Mesothelial cell of epicardium (in vitro differentiated cells): ENCODE measurements around the gene LMBR1. TPM values are rescaled to one million over a fixed set of nuclear protein-coding genes. Genes with fewer than 3 reads are reported as not detected.

Source experiments
- DNase-seq, 2 experiments: peaks; one replicate each; pipeline ENCODE4 v3.0.0; 2021; ENCODE audit warnings: low spot score in 2 of 2; ENCODE audit not compliant: unreplicated experiment in 2 of 2
- H3K27ac Mint-ChIP-seq: 2 replicates; pipeline ENCODE4 v1.8.0; 2021; ENCODE audit warnings: mixed read lengths
- H3K27me3 Mint-ChIP-seq: 2 replicates; pipeline ENCODE4 v1.8.0; 2021; ENCODE audit warnings: low read depth, mixed read lengths
- H3K36me3 Mint-ChIP-seq: 2 replicates; pipeline ENCODE4 v1.8.0; 2021; ENCODE audit warnings: mixed read lengths
- H3K4me1 Mint-ChIP-seq: 2 replicates; pipeline ENCODE4 v1.8.0; 2021; ENCODE audit warnings: mixed read lengths
- H3K4me3 Mint-ChIP-seq: 2 replicates; pipeline ENCODE4 v1.8.0; 2021; ENCODE audit warnings: mild to moderate bottlenecking, moderate library complexity, mixed read lengths
- H3K9me3 Mint-ChIP-seq: 2 replicates; pipeline ENCODE4 v1.8.0; 2021; ENCODE audit warnings: mixed read lengths
- total RNA-seq: library from RNA; stranded (reverse); gene quantifications from 3 replicates; pipeline ENCODE4 v1.2.1, GENCODE V29; 2021
- TF ChIP-seq, protein P1 (sequence below): fragments of 200-600 bp; sonication (generic); IDR thresholded peaks from one replicate; pipeline ENCODE4 v1.5.0; 2021; ENCODE audit warnings: antibody characterized with exemption; ENCODE audit not compliant: unreplicated experiment

Gene LMBR1
- total RNA-seq, 1 donor from 2014 or later: 69.3 TPM

DNA sequence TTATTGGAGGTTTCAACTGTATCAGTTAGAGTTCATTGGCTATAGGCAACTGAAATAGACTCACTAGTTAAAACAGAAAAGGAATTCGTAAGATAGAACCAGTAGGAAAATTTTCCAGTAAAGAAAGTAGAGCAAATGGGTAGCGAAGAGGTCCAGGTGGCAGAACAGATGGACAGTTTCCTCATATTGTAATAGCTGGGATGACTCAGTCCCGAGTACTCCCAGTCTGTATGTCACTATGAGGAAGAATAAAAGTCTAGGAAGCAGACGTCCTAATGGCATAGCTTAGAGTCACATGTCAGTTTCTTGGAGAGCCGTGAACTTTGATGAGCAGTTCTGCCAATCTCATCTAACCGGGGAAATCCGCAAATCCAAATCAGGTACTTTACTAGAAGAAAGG lies 157.1 kb downstream of the LMBR1 start:
- H3K4me3 Mint-ChIP-seq: no peak overlapping the region
- H3K9me3 Mint-ChIP-seq: peaks cover 60% of the 10 kb centered on the region
- H3K27me3 Mint-ChIP-seq: no peaks in the 10 kb centered on the region
- H3K27ac Mint-ChIP-seq: no peak overlapping the region
- no peak for DNase-seq
- TF ChIP-seq, protein P1, sequence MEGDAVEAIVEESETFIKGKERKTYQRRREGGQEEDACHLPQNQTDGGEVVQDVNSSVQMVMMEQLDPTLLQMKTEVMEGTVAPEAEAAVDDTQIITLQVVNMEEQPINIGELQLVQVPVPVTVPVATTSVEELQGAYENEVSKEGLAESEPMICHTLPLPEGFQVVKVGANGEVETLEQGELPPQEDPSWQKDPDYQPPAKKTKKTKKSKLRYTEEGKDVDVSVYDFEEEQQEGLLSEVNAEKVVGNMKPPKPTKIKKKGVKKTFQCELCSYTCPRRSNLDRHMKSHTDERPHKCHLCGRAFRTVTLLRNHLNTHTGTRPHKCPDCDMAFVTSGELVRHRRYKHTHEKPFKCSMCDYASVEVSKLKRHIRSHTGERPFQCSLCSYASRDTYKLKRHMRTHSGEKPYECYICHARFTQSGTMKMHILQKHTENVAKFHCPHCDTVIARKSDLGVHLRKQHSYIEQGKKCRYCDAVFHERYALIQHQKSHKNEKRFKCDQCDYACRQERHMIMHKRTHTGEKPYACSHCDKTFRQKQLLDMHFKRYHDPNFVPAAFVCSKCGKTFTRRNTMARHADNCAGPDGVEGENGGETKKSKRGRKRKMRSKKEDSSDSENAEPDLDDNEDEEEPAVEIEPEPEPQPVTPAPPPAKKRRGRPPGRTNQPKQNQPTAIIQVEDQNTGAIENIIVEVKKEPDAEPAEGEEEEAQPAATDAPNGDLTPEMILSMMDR: no peak
- peaks cover 67% of the 10 kb centered on the region for H3K36me3 Mint-ChIP-seq
- H3K4me1 Mint-ChIP-seq: no peaks in the 10 kb centered on the region

DNA sequence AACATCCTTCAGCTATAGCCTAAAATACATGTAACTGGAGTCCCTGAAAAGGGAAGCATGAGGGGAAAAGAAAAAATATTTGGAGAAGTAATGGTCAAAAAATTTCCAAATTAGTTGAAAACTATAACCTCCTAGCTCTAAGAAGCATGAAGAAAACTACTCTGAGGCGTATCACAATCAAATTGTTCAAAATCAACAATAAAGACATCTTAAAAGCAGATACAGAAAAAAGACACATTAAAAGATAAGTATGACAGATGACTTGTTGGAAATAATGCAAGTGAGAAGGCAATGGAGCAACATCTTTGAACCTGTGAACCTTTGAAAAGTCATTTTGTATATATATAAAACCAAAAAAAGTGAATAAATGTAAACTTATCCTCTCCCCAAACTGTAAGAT lies 159.3 kb downstream of the LMBR1 start:
- Mint-ChIP-seq H3K4me3 (no peak overlapping the region), H3K36me3 (peaks cover 69% of the 10 kb centered on the region), H3K27me3 (no peaks in the 10 kb centered on the region), H3K4me1 (no peaks in the 10 kb centered on the region), H3K9me3 (peaks cover 53% of the 10 kb centered on the region), H3K27ac (no peak overlapping the region)
- no peak for DNase-seq
- TF ChIP-seq, protein P1: no peak

DNA sequence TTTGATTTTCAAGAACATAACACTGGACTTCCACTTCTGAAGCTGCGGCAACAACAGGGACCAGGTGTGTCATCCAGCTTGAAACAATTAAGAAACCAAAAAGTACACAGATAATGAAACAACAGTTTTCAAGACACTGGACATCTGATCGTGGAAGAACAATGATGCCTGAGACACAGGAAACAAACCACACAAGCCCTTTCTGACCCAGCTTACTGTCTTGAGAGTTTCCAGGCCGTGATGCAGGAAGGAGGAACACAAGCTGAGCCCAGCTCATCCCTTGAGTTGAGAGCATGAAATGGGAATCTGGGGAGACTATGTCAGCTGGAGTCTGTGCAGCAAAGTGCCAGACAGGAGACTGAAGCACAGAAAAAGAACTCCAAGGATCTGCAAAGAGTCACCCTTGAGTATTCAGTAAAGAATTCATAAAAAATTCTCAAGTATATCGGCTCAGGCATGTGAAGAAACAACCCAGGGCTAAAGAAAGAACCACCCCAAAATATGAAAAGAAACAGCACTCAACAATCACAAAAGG lies 160.8 kb downstream of the LMBR1 start:
- H3K27ac Mint-ChIP-seq: no peak overlapping the region
- no peaks in the 10 kb centered on the region for H3K27me3 Mint-ChIP-seq
- no peak for DNase-seq
- TF ChIP-seq, protein P1: no peak
- peaks cover 48% of the 10 kb centered on the region for H3K9me3 Mint-ChIP-seq
- peaks cover 61% of the 10 kb centered on the region for H3K36me3 Mint-ChIP-seq
- H3K4me1 Mint-ChIP-seq: no peaks in the 10 kb centered on the region
- H3K4me3 Mint-ChIP-seq: no peak overlapping the region

DNA sequence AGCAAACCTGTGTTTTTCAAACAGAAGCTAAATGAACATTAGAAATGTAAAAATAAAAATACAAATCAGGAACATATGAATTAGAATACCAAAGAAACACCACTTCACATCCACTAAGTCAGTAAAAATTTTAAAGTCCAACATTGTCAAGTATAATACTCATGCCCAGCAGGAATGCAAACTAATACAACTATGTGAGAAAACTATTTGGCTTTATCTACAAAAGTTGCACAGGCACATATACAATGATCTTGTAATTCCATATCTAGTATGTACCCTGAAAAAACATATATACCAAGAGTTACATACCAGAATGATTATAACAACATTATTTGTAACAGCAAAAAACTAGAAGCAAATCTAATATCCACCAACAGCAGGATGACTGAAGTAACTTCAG lies 161.3 kb downstream of the LMBR1 start:
- H3K36me3 Mint-ChIP-seq: peaks cover 58% of the 10 kb centered on the region
- H3K27ac Mint-ChIP-seq: no peak overlapping the region
- no peak for DNase-seq
- no peaks in the 10 kb centered on the region for H3K27me3 Mint-ChIP-seq
- no peaks in the 10 kb centered on the region for H3K4me1 Mint-ChIP-seq
- H3K9me3 Mint-ChIP-seq: peaks cover 47% of the 10 kb centered on the region
- TF ChIP-seq, protein P1: no peak
- H3K4me3 Mint-ChIP-seq: no peak overlapping the region

DNA sequence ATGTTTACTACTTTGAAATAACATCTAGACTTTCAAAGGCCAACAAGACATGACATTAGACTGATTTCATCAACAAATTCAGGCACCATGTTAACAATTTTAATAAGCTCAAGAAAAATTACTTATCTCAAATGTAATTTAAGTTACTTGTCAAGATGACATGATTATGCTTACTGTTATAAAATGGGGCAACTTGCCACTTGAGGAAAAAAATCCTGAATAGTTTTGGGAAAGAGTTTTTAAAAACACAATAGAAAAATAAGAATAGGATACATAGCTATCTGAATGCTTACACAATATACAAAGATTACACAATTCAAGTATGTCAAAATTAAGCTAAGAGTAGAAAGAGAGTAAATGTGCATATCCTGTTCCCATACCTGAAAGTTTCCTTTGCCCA lies 167.0 kb downstream of the LMBR1 start:
- peaks cover 7% of the 10 kb centered on the region for H3K36me3 Mint-ChIP-seq
- no peaks in the 10 kb centered on the region for H3K4me1 Mint-ChIP-seq
- no peak for DNase-seq
- no peaks in the 10 kb centered on the region for H3K27me3 Mint-ChIP-seq
- peaks cover 1% of the 10 kb centered on the region for H3K9me3 Mint-ChIP-seq
- H3K27ac Mint-ChIP-seq: no peak overlapping the region
- TF ChIP-seq, protein P1: no peak
- no peak overlapping the region for H3K4me3 Mint-ChIP-seq

DNA sequence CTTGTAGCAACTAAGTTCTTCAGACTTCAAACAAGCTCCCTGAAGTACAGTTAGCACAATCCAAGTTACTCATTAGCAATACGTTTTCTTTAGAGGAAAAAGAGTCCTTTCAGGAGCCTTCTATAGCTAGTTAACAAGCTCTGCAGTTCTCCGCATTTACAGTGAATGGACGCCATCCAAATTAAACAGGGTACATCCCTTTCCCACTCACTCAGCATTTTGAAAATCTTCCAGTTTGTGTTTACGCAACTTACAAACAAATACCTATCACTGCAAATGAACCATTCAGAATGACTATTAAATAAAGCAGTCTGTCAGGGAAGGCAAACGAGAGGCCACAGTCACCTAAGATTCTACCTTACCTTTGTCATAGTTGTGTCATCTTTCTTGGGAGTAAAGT lies 167.9 kb downstream of the LMBR1 start:
- peaks cover 4% of the 10 kb centered on the region for H3K36me3 Mint-ChIP-seq
- H3K4me3 Mint-ChIP-seq: no peak overlapping the region
- no peaks in the 10 kb centered on the region for H3K4me1 Mint-ChIP-seq
- no peak for DNase-seq
- H3K27me3 Mint-ChIP-seq: no peaks in the 10 kb centered on the region
- H3K9me3 Mint-ChIP-seq: no peaks in the 10 kb centered on the region
- TF ChIP-seq, protein P1: no peak
- no peak overlapping the region for H3K27ac Mint-ChIP-seq
